Stimulated activated CD4-positive, alpha-beta T cell treated with anti-CD3 and anti-CD28 coated beads, Interleukin-4, amount 100 ng/mL, for 24 hours (primary cell): ENCODE data around the gene CDKN2B-AS1.

Experiments
- DNase-seq: peaks from one replicate; pipeline ENCODE4 v3.0.0-alpha.2; 2020

CDKN2B-AS1 gene

GRCh38 chr9:22124263-22125011, 129.8 kb downstream of the CDKN2B-AS1 start:
- no peak for DNase-seq

- no peak for DNase-seq
Observed at GRCh38 chr9:22129133-22129532, 134.5 kb downstream of the CDKN2B-AS1 start.

- DNase-seq = no peak
Observed at GRCh38 chr9:22129633-22130032, 135.0 kb downstream of the CDKN2B-AS1 start.

GRCh38 chr9:22131817-22132216, 137.2 kb downstream of the CDKN2B-AS1 start:
- DNase-seq = no peak

- DNase-seq = no peak
Observed at GRCh38 chr9:22134390-22134789, 139.8 kb downstream of the CDKN2B-AS1 start.

- no peak for DNase-seq
Observed at GRCh38 chr9:22136461-22137096, 142.0 kb downstream of the CDKN2B-AS1 start.

- DNase-seq = no peak
Observed at GRCh38 chr9:22138956-22139660, 144.5 kb downstream of the CDKN2B-AS1 start.

- no peak for DNase-seq
Observed at GRCh38 chr9:22141908-22142307, 147.3 kb downstream of the CDKN2B-AS1 start.

GRCh38 chr9:22142671-22143070, 148.1 kb downstream of the CDKN2B-AS1 start:
- no peak for DNase-seq

GRCh38 chr9:22143799-22144625, 149.4 kb downstream of the CDKN2B-AS1 start:
- DNase-seq = no peak

GRCh38 chr9:22146604-22147003, 152.0 kb downstream of the CDKN2B-AS1 start:
- no peak for DNase-seq

GRCh38 chr9:22147813-22148527, 153.4 kb downstream of the CDKN2B-AS1 start:
- DNase-seq = peak; percentile 24

GRCh38 chr9:22148528-22148875, 153.9 kb downstream of the CDKN2B-AS1 start:
- DNase-seq = no peak

- no peak for DNase-seq
Observed at GRCh38 chr9:22148876-22149637, 154.5 kb downstream of the CDKN2B-AS1 start.

GRCh38 chr9:22154064-22154463, 159.5 kb downstream of the CDKN2B-AS1 start:
- no peak for DNase-seq

GRCh38 chr9:22156586-22156985, 162.0 kb downstream of the CDKN2B-AS1 start:
- DNase-seq = no peak

GRCh38 chr9:22157276-22157675, 162.7 kb downstream of the CDKN2B-AS1 start:
- DNase-seq = no peak

GRCh38 chr9:22157828-22158227, 163.2 kb downstream of the CDKN2B-AS1 start:
- no peak for DNase-seq

GRCh38 chr9:22158271-22158670, 163.7 kb downstream of the CDKN2B-AS1 start:
- no peak for DNase-seq

GRCh38 chr9:22158927-22159346, 164.3 kb downstream of the CDKN2B-AS1 start:
- no peak for DNase-seq

GRCh38 chr9:22159586-22159985, 165.0 kb downstream of the CDKN2B-AS1 start:
- DNase-seq = no peak

GRCh38 chr9:22160221-22160620, 165.6 kb downstream of the CDKN2B-AS1 start:
- no peak for DNase-seq
